ENCODE results near the gene DPYD.

DPYD gene

DNA sequence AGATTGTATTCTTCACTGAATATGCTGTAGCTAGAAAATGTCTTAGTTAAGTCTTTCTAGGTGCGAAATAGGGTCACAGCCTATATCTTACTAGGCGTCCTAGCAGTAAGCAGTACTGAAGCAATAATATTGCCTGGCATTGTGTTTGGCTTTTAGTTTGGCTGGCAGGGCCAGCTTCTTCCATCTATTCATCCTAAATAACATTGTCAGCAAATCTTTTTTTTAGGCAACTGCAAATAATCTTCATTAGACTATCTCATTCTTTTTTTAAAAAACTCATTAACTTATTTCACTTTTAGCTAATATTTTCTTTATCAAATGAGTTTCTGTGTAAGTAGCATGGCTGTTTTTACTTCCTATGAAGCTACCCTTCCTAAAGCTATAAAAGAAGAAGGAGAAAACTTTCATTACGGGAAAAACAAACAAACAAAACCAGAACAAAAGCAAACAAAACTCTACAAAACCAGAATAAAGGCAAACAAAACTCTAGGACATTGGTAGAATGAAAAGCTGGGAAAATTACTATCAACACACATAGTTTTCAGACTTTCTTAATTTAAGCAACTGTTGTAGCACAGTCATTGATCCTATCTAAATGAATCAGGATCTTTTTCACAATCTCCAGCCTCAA is 506.0 kb downstream of the DPYD start:
- no peak for DNase-seq

- no peak for DNase-seq
Observed at GRCh38 chr1:97412737-97413136, 508.1 kb downstream of the DPYD start.

DNA sequence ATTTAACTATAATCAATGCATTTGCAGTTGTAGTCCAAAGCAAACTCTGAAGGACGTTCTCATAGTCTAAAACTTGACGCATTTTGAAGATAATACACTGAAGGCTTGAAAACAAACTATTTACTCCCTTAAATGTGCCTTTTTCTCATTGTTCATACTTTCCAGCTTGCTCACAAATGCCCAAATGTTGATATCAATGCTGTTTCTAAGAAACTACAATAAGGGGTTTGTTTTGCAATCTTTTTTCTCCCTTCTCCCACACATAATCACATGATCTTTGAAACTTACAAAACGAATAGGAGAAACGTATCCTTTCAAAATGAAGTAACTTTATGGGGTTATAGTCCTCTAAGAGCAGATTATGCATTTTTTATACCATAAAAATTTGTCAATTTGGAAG is 508.7 kb downstream of the DPYD start:
- DNase-seq, result no peak

DNA sequence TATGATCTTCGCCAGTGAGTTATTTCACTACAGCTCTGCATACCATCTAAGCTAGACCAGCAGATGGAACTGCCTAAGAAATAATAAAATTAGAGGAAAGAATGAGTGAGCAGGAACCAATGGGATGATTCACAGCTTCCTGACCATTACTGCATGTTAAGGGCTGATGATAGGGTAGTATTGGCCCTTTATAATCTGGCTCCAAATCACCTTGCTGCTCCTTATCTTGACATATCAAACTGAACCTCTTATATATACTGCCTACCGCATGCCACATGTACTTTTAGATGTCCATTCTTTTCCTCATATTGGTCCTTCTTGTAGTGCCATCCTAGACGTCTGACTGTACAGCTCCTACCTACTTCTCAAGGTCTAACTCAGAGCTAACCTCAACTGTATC is 524.4 kb downstream of the DPYD start:
- DNase-seq, result no peak

DNA sequence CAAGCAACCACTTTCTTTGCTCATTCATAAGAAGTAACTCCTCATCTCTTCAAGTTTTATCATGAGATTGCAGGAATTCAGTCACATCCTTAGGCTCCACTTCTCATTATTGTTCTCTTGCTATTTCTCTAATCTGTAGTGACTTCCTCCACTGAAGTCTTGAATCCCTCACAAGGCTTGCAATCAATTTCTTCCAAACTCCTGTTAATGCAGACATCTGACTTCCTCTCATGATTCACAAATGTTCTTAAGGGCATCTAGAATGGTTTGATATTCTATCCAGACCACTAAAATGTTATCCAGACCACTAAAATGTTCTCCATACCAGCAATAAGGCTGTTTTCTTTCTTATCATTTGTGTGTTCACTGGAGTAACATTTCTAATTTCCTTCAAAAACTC is 528.1 kb downstream of the DPYD start:
- DNase-seq, result no peak

DNA sequence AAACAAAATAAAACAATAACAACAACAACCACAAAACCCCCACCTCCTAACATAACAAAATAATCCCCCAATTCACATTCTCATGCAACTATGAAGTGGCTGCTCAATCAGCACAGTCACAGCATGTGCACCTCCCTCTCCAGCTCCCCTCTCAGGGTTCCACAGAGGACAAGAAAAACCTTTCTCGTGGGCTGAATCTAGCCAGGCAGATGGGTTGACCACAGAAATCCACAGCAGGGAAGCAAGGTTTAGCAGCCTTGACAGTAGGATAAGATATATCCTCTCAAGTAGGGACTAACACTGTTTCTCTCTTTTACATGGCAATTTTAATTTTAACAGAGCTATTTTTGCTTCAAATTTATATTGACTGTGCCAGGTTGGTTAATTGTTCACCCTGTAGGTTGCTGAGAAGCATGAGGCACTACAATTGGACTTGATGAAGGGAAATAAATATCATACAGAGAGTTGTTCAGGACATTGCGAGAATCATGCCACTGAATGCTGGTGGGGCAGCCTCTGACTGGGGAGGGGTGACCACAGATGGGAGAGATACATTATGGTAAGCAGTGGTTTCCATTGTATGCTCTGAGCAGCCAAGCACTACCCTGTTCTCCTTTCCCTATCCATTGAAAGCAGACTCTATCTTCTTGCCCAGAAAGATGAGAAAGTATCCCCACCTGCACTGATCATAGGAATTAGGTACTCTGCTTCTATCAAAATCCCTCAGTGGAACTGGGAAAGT is 535.1 kb downstream of the DPYD start:
- DNase-seq, result no peak

DNA sequence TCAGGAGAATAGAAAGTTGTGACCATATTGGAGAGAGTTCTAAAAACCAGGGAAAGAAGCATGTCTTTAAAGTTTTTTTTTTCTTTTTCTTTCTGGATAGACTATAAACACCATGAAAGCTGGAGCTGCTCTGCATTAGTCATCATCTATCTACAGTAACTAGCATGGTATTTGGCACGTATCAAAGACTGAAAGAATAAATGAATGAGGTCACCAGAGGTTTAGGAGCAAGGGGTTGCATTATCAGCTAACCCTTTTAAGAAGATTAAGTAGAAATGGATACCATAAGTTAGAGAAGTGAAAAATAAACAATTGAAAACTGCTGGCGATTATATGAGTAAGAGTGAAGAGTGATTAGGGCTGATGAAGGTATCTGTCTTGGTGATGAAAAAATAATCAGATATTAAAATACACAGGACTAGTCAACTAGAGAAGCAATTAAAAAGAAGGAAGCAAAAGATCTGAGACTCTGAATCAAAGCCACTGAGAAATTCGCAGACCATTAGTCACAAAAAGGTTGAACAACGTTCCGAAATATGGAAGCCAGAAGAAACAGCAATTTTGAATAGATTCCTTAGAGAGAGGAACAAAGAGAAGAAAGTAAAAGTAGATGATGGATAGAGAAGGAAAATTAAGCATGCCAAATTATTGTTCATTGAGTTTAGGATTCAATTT is 536.4 kb downstream of the DPYD start:
- no peak for DNase-seq

DNA sequence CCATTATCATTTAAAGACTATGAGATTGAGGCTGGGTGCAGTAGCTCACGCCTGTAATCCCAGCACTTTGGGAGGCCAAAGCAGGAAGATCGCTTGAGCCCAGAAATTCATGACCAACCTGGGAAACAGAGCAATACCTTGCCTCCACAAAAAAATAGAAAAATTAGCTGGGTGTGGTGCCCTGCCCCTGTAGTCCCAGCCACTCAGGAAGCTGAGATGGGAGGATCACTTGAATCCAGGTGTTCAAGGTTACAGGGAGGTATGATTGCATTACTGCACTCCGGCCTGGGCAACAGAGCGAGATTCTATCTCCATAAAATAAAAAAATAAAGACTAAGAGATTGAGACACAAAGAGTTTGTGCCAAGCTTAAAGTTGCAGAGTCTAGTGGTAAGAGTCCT is 537.0 kb downstream of the DPYD start:
- no peak for DNase-seq

DNA sequence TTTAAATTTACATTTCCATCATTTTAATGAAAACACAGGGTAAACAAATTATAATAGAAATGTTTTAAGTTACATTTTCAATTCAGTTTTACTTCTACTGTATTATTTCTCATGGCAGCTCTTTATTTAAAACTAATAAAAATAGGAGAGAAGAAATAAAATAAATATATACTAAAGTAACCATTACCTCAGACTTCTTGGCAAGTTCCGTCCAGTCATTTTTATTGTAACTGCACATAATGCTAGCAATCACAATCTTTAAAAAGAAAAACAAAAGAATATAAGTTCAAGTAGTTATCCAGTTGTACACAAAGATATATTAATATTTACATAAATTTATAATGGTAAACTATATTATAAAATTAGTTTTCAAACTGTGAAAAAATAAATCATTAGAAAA is 538.6 kb downstream of the DPYD start:
- DNase-seq, result no peak

GRCh38 chr1:97379387-97380075 is 541.3 kb downstream of the DPYD start:
- DNase-seq, result no peak

- DNase-seq, result no peak
Observed at GRCh38 chr1:97378596-97378995, 542.2 kb downstream of the DPYD start.

- no peak for DNase-seq
Observed at GRCh38 chr1:97377432-97378034, 543.3 kb downstream of the DPYD start.

DNA sequence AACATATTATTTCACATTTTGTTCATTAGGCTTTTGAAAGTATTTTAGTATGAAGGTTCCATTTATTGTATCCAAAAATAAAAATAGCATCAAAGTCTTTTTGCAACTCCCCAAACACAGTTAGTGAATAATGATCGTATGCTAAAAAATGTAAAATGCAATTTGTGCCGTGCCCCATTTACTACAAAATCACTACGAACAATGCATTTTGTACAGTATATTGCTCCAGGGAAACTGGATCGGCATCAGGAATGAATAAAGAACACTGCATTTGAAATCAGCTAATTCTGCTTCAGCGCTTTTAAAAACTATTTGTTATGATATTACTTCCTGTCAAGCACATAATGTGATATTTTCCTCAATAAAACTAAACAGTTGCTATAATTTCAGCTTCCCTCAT is 547.8 kb downstream of the DPYD start:
- no peak for DNase-seq

DNA sequence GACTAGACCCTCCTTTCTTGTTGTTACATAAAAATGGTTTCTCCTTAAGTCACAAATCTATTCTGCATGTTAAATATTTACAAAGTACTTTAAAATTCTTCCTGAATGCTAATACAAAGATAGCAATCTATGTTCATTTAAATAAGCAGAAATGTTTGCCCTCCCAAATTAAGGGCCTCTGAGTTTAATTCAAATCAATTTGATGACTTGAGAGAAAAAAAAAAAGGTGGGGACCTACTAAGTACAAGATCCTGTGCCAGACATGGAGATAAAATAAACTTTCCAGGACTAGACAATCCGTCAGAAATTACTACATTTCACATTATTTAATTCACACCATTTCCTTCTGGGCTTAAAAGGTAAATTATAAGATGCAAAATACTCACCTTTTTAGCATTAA is 548.3 kb downstream of the DPYD start:
- no peak for DNase-seq

DNA sequence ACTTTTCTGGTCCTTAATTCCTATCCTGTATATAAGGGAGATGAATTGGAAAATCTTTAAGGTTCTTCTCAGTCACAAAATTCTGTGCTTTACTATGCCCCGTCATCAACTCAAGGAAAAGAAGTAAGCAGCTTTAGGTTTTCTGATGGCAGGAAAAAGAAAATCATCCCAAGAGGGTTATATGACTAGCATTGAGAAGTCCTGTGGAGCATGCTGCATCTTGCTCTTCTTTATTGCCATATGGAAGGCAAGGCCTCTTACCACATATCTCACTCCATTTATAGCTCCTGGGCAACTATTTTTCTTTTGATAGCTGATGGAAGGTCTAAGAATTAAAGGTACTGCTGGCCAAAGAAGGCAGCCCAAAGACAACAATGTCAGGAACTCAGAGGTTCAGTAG is 552.5 kb downstream of the DPYD start:
- no peak for DNase-seq

GRCh38 chr1:97366984-97367383 is 553.9 kb downstream of the DPYD start:
- no peak for DNase-seq

GRCh38 chr1:97365026-97365425 is 555.8 kb downstream of the DPYD start:
- no peak for DNase-seq

GRCh38 chr1:97364086-97364485 is 556.7 kb downstream of the DPYD start:
- no peak for DNase-seq

DNA sequence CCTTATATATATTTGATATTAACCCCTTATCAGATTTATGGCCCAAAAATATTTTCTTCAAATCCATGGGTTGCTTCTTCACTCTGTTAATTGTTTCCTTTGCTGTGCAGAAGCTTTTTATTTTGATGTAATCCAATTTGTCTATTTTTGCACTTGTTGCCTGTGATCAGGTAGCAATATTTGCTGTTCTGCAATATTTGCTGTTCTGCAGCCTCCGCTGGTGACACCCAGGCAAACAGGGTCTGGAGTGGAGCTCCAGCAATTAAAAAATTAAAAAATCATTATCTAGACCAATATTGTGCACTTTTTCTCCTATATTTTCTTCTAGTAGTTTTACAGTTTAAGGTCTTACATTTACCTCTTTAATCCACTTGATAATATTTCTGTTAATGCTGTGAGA is 564.5 kb downstream of the DPYD start:
- DNase-seq, result no peak

DNA sequence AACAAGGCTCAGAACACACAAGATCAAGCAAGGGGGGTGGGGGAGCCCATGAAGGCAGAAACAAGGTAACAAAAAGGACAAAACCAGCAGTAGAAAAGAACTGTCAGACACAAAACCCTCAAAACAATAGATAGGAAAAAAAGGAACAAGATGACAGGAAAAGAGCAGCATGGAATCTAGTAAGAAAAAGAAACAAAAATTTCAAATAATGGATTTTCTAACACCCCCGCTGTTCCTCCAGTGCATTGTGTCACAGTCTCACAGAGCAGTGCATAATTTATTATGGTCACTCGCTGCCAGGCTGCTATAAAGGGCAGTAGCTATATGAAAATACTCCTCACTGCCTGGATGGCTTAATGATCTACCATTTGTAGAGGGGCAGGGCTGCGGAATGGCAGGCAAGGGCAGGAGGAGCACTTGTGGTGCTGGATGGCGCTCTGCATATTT is 567.9 kb downstream of the DPYD start:
- no peak for DNase-seq

DNA sequence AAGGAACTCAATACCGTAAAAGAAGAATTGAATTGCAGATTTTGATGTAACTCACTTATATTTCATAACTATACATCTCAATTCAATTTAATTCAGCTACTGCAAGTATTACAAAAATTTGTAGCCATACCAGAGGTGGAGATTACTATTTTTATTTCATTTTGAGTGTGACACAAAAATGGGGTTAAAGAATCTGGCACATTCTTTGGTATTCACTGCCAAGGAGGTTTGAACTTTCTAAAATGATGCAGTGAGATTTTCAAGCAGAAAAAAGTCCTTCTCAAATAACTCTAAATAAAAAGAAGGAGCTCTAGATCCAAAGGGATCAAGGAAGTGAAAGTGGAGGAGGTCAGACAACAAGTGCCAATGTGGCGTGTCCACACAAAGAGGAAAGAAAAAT is 569.0 kb downstream of the DPYD start:
- no peak for DNase-seq

GRCh38 chr1:97350662-97351061 is 570.2 kb downstream of the DPYD start:
- no peak for DNase-seq

GRCh38 chr1:97350241-97350640 is 570.6 kb downstream of the DPYD start:
- DNase-seq, result no peak

Measured in stimulated activated CD4-positive, alpha-beta T cell treated with anti-CD3 and anti-CD28 coated beads, Interleukin-1b, Interleukin-23, amount 100 ng/mL, for 48 hours (primary cell).